ENCODE data around the gene TBC1D3B.
"Not testable (repeated sequence)": the region's sequence is repeated elsewhere in the genome, so short reads cannot be mapped to it uniquely, and the experiment has no call there.

The TBC1D3B gene

GRCh38 chr17:36198831-36199465, 22.5 kb upstream of the TBC1D3B start:
- DNase-seq, result no peak

- no peak for DNase-seq
Observed at GRCh38 chr17:36197387-36197703, 20.9 kb upstream of the TBC1D3B start.

DNA sequence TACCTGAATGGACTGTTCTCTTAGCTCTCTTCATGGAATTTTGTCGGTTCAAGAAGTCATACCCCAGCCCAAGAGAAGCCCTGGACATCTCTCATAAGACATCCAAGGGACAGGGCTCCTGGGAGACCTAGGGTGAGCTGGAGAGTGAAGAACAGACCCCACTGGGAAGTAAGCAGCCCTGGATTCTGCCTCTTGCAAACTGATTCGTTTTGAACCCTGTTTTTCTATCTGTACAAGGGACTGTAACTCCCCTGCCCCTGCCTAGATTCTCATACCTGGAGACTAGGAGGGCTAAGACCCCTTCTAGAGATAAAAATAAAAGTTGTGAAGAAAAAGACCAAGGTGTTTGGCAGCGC, 19.7 kb upstream of the TBC1D3B start:
- no peak for DNase-seq

DNA sequence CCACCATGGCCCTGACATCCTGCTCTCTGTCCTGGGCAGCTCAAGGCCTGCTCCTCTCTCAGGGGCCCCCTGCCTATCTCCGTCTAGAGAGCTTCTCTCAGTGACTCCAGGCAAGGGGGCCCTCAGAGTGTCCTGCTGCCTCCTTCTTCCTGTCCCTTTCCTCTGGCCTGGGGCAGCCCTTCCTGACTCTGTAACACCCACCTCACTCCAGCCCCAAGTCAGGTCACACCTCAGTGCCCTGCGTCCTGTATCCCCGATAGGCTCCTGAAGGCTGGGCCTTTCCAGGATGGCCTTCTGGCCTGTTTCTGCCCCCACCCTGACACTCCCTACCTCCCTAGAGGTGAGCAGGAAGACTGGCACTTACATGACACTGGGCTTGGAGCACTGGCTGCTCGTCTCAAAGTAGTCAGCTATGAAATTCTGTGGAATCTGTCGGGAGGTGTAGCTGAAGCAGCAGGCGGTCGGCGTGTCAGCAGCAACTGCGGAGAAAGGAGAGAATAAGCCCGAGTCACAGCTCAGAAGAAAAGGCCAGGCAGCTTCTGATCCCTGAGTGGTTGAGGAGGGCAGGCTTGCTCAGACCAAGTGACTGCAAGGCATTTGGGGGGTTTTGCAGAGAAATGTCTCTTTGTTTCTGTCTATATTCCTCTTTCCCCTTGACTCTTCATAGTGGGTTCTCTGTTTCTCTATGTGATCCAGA, 19.1 kb upstream of the TBC1D3B start:
- no peak for DNase-seq

DNA sequence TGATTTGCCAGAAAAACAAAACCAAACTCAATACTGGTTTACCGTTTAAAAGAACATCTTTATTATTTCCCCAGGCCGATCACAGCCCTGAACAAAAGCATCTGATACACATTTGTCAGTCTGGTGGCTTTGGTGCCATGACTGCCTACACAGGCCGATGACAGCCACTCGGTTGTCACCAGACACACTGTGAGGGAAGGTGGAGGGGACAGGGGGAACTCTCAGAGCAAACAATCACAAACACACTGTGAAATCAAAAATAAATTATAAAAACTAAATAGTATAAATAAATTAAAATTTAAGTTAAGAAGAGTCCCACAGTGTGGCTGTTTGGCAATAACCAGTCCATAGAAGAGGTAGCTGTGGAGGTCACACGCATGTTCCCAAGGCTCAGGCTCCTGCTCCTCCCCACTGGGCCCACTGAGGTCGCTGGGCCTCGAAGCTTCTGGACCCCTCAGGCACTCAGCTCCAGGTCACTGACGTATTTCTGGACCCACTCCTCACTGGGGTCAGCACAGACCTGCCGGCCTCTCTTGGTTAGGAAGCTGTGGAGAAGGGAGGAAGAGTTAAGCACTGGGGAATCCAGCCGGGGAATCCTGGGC, 18.5 kb upstream of the TBC1D3B start:
- DNase-seq, result not testable (repeated sequence)

GRCh38 chr17:36194147-36194831, 17.9 kb upstream of the TBC1D3B start:
- DNase-seq, result not testable (repeated sequence)

- DNase-seq, result no peak
Observed at GRCh38 chr17:36193216-36193775, 16.9 kb upstream of the TBC1D3B start.

DNA sequence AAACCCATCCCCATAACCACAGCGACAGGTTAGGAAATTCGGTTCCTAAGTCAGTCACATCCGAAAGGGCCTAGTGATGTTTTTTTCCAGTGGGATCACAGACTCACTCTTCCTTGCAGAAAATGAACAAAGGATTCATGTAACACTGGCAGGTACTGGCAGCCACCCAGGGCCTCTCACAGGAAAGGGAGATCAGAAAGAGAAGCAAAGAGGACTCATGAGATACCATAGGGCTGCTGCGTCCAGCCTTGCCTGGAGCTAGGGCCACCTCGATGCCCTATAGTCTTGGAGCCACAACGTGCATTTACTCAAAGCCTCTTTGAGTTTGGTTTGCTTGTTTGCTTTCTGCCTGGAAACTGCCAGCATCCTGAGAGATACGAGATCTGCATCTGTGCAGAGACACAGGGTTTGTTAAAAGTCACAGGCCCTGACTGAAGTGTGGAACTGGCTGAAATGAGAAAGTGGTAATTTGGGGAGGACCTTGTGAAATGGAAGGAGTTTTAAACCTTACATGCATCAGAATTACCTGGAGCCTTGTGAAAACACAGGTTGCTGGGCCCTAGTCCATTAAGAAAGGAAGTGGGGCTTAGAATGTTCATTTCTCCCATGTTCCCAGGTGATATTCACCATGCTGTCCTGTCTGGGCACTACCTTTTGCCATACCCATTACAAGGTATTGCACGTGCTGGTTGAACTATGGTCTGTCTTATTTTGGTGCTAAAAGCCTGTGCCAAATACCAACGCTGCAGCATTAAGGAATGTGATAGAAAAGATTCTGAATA, 14.3 kb upstream of the TBC1D3B start:
- DNase-seq, result not testable (repeated sequence)

GRCh38 chr17:36189993-36190392, 13.6 kb upstream of the TBC1D3B start:
- DNase-seq, result not testable (repeated sequence)

DNA sequence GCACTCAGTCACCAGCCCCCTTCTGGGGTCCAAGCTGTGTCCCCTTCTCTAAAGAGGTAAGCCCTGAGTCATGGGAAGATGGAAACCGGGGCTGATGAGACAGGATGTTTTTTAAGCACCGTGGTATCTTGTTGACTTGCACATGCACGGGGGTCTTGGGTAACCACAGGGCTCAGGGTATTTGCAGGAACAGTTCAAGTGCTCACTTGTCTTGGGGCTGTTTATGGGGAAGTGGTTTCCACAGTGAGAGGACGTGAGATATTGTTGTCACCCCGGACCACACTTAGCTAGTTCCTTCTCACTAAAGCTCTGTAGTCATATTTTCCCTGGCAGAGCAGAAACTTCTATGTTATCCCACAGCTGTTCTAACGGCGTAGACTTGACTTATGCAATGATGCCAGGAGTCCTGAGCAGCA, 12.5 kb upstream of the TBC1D3B start:
- DNase-seq, result no peak

- DNase-seq, result not testable (repeated sequence)
Observed at GRCh38 chr17:36187943-36188665, 11.7 kb upstream of the TBC1D3B start.

DNA sequence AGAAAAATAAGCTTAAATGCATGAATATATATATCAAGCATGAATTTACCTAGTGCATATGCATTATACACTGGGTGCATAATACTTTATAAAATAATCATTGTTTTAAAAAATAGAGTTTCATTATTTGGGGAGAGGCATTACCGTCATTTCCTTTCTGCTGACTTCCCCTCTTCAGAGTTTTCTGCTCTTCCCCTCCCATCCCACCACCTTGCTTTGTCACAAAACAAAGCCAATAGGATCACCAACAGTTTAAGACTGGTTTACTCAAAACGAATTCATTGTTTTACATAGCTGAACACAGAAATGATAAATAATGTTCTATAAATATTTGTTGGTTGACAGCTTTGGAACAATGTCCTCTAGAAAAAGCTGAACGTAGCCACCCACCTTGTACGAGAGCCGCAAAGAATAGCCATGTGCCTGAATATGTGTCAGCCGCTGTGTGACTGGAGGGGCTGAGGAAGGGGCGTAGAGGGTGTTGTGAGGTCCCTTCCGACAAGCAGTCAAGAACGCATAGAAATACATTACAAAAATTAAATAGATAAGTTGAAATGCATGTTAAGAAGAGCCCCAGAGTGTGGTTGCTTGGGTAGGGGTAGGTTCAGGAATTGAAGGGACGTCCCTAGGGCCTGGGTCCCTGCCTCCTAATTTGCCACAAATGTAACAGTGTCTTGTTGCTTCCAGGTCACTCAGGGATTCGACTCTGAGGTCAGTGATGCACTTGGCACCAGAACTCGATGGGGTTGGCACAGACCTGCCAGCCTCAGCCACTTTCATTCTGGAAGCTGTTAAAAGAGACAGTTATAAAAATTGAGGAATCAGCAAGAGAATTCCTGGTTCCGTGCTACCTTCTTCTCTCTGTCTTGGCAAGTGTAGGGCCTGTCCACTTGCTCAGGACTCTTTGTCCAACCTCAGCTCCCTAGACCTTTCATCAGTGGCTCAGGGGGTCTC, 10.7 kb upstream of the TBC1D3B start:
- not testable (repeated sequence) for DNase-seq

DNA sequence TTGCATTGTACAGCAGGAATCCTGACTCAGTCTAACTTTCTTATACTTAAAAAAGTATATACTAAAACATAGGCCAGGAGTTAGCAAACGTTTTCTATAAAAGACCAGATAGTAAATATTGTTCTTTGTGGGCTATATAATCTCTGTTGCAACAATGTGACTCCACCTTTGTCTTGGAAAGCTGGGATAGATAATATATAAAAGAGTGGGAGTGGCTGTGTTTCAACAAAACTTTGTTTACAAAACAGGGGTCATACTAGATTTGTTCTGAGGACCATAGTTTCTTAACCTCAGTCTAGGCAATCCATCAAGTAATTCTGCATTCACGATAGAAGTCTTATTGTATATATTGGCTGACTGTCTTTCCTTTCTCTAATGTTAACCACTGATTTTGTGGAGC, 9.0 kb upstream of the TBC1D3B start:
- no peak for DNase-seq

GRCh38 chr17:36184023-36184765, 7.8 kb upstream of the TBC1D3B start:
- DNase-seq, result no peak

- DNase-seq, result no peak
Observed at GRCh38 chr17:36183001-36183971, 6.8 kb upstream of the TBC1D3B start.

DNA sequence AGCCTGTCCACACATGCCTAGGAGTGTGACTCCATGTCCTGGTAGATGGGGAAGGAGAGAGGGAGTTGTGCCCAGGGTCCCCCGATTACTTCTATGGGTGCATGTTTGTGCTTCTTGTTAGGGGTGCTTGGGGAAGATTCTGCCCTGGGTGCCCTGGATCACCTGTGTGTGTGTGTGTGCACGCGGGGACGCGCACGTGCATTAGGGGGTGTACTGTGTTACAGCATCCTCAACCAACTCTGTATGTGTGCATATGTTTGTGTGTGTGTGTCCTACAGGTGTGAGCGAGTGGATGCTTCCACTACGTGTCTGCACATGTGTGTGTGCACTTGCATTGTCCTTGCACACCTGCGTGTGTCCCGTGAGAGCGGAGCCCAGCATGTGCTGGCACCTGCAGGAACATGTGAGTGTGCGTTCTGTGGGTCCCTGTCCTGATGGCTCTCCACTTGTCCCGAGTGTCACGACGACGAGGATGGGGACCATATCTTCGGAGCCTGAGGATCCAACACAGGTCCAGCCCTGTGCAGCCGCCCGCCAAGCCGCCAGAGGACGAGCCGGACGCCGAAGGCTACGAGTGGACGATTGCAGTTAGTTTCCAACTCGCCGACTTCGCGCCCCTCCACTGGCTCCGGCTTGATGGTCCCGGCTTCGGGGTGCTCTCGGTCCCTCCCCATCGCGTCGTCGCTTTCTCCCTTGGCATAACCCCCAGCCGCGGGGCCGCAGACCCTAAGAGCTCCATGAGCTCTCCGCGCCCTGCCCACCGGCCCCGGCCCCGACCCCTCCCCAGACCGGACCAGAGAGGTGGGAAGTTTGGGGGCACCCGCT, 6.0 kb upstream of the TBC1D3B start:
- DNase-seq, result no peak

DNA sequence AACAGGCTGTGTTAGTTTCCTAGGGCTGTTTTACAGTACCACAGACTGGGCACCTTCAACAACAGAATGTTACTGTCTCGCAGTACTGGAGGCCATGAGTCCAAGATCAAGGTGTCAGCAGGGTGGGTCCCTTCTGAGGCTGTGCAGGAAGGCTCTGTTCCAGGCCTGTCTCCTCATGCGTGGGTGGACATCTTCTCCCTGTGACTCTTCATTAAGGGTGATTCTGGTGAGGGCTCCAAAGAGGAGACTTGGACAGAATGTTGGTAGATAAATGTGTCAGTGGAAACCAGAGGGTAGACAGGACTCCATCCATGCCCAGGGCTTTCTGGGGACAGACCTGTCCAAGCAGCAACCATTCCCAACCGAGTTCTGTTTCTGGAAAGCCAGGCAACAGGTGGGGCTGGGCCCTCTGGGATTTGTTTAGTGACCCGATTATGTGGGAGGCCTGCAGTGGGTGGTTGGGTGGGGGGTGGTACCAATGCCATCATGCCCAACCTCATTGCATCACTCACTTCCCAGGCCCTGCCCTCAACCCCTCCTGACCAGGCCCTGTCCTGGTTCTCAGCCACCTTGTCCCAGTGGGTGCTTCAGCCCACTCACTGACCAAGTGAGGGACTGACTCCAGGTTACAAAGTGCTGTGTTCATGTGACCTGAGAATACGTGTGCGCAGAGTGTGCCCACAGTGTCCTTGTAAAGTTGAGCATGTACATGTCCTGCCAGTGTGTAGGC, 5.2 kb upstream of the TBC1D3B start:
- DNase-seq, result not testable (repeated sequence)
